Transverse colon (tissue), 3 donors: ENCODE data around the gene ADCY1.

Experiments used
- POLR2A ChIP-seq: fragments of 450-650 bp; IDR thresholded peaks from one replicate; pipeline ENCODE4 v1.6.1; 2016; ENCODE audit warnings: antibody characterized with exemption, mild to moderate bottlenecking, moderate library complexity
- POLR2AphosphoS5 ChIP-seq, 3 donors: sonication (generic); formaldehyde crosslinking; IDR thresholded peaks; one replicate each; pipeline ENCODE4 v1.6.1; 2016; ENCODE audit warnings: antibody characterized with exemption in 3 of 3

- TF ChIP-seq POLR2AphosphoS5 (IDR thresholded peaks at IDR 0.05) (no peak), POLR2A (no peak)
Measured at GRCh38 chr7:45543473-45543872, 30.7 kb upstream of the ADCY1 start.
